H1 (cell line): Measurements from ENCODE around the gene SCGB1D4. TPM values are rescaled to one million over a fixed set of nuclear protein-coding genes. Genes with fewer than 3 reads are reported as not detected.

ENCODE experiments used
- CTCF ChIA-PET: fragments of 300-600 bp; sonication (Branson Sonifier 250); formaldehyde crosslinking; loops from one replicate; lab custom pipeline; 2021; ENCODE audit not compliant: partially characterized antibody; lab: Charles Lee
- POLR2A ChIA-PET: fragments of 300-600 bp; sonication (Branson Sonifier 250); formaldehyde crosslinking; loops from one replicate; lab custom pipeline; 2021; ENCODE audit warnings: inconsistent platforms; ENCODE audit not compliant: partially characterized antibody; lab: Charles Lee
- DNase-seq, 2 experiments: peaks; one replicate each; pipeline versions ENCODE4 v3.0.0 to v3.0.0-alpha.2; 2010 to 2022; ENCODE audit warnings: low spot score in 2 of 2, low read depth in 1 of 2, mixed read lengths in 1 of 2
- FAIRE-seq: peaks from 2 replicates; lab custom pipeline; 2011; peaks lifted over from hg19 to GRCh38; lab: Jason Lieb, UNC
- H2AFZ ChIP-seq: 2 replicates; pipeline ENCODE4 v1.8.1; 2012; ENCODE audit warnings: low read length, inconsistent platforms
- H2AK5ac ChIP-seq: 2 replicates; pipeline ENCODE4 v1.6.1; 2013; ENCODE audit warnings: low read depth, low read length
- H2BK120ac ChIP-seq: replicated peaks from 2 replicates; pipeline ENCODE3; 2013; ENCODE audit warnings: low read depth, low read length, inconsistent platforms
- H2BK12ac ChIP-seq: 2 replicates; pipeline ENCODE4 v1.6.1; 2013; ENCODE audit warnings: low read depth, low read length
- H2BK15ac ChIP-seq: 2 replicates; pipeline ENCODE4 v1.6.1; 2013; ENCODE audit warnings: low read length
- H2BK20ac ChIP-seq: 2 replicates; pipeline ENCODE4 v1.6.1; 2013; ENCODE audit warnings: low read length
- H2BK5ac ChIP-seq: 2 replicates; pipeline ENCODE4 v1.6.1; 2013; ENCODE audit warnings: low read depth, low read length
- H3K14ac ChIP-seq: 2 replicates; pipeline ENCODE4 v1.6.1; 2013; ENCODE audit warnings: inconsistent platforms; ENCODE audit not compliant: insufficient read length
- H3K18ac ChIP-seq: 2 replicates; pipeline ENCODE4 v1.6.1; 2013; ENCODE audit warnings: low read length; ENCODE audit errors: extremely low read depth
- H3K23ac ChIP-seq: 2 replicates; pipeline ENCODE4 v1.6.1; 2013; ENCODE audit warnings: inconsistent platforms; ENCODE audit not compliant: insufficient read length
- H3K23me2 ChIP-seq: 2 replicates; pipeline ENCODE4 v1.6.1; 2013; ENCODE audit warnings: low read depth, low read length
- H3K27ac ChIP-seq: 2 replicates; pipeline ENCODE4 v1.6.1; 2011; ENCODE audit warnings: low read depth, low read length, inconsistent platforms
- H3K27me3 ChIP-seq, 4 experiments: replicated peaks in 1 of 4; 1 replicate in 1 of 4; 2 replicates in 3 of 4; pipeline versions ENCODE4 v1.6.1 to v1.8.1; 2011 to 2013; ENCODE audit warnings: low read length in 3 of 4, mild to moderate bottlenecking in 3 of 4, inconsistent platforms in 2 of 4, mixed read lengths in 2 of 4, moderate library complexity in 1 of 4; ENCODE audit not compliant: control insufficient read depth in 3 of 4, insufficient read depth in 3 of 4; ENCODE audit errors: extremely low read depth in 1 of 4
- H3K36me3 ChIP-seq, 4 experiments: 2 replicates each; pipeline versions ENCODE4 v1.6.1 to v1.8.1; 2011 to 2013; ENCODE audit warnings: mild to moderate bottlenecking in 4 of 4, low read length in 3 of 4, moderate library complexity in 2 of 4, control low read depth in 1 of 4, inconsistent platforms in 1 of 4; ENCODE audit not compliant: insufficient read depth in 4 of 4, control insufficient read depth in 2 of 4
- H3K4ac ChIP-seq: replicated peaks from 2 replicates; pipeline ENCODE3; 2013; ENCODE audit warnings: low read length, low read depth, mixed read lengths, inconsistent platforms; ENCODE audit not compliant: insufficient read length
- H3K4me1 ChIP-seq, 4 experiments: replicated peaks in 1 of 4; 1 replicate in 1 of 4; 2 replicates in 3 of 4; pipeline versions ENCODE4 v1.6.1 to v1.8.1; 2011 to 2013; ENCODE audit warnings: low read length in 3 of 4, inconsistent platforms in 2 of 4, mixed read lengths in 1 of 4; ENCODE audit not compliant: insufficient read depth in 4 of 4, control insufficient read depth in 3 of 4
- H3K4me2 ChIP-seq, 2 experiments: 2 replicates each; pipeline versions ENCODE4 v1.6.1 to v1.8.1; 2011 to 2013; ENCODE audit warnings: low read depth in 2 of 2, low read length in 2 of 2, control low read depth in 1 of 2, inconsistent platforms in 1 of 2, mild to moderate bottlenecking in 1 of 2; ENCODE audit not compliant: insufficient read depth in 1 of 2
- H3K4me3 ChIP-seq, 4 experiments: fragments of 200-600, 300-600 bp in 1 of 4; sonication (generic), shearing (Covaris generic), sonication (Bioruptor Twin) in 1 of 4; 2 replicates each; pipeline versions ENCODE4 v1.5.1 to v1.8.1; 2011 to 2016; ENCODE audit warnings: low read length in 4 of 4, low read depth in 3 of 4, control low read depth in 2 of 4, inconsistent platforms in 2 of 4, mild to moderate bottlenecking in 2 of 4, mixed read lengths in 1 of 4, moderate library complexity in 1 of 4; ENCODE audit not compliant: insufficient read depth in 2 of 4; ENCODE audit errors: extremely low read depth in 1 of 4
- H3K56ac ChIP-seq: replicated peaks from 2 replicates; pipeline ENCODE3; 2013; ENCODE audit warnings: low read depth, mild to moderate bottlenecking, mixed read lengths, low read length, inconsistent platforms; ENCODE audit not compliant: insufficient read length
- H3K79me1 ChIP-seq: 2 replicates; pipeline ENCODE4 v1.6.1; 2013; ENCODE audit warnings: low read depth, low read length, control low read depth
- H3K79me2 ChIP-seq, 2 experiments: 2 replicates each; pipeline versions ENCODE4 v1.6.1 to v1.8.1; 2012 to 2013; ENCODE audit warnings: low read length in 2 of 2, mild to moderate bottlenecking in 2 of 2, inconsistent platforms in 1 of 2; ENCODE audit not compliant: insufficient read depth in 2 of 2, control insufficient read depth in 1 of 2
- H3K9ac ChIP-seq, 4 experiments: replicated peaks in 1 of 4; 1 replicate in 1 of 4; 2 replicates in 3 of 4; pipeline versions ENCODE4 v1.6.1 to v1.8.1; 2011 to 2013; ENCODE audit warnings: low read depth in 3 of 4, low read length in 3 of 4, control low read depth in 2 of 4, mild to moderate bottlenecking in 2 of 4, moderate library complexity in 2 of 4, inconsistent platforms in 1 of 4; ENCODE audit errors: extremely low read depth in 1 of 4
- H3K9me3 ChIP-seq, 2 experiments: 2 replicates each; pipeline versions ENCODE4 v1.6.1 to v1.8.1; 2012 to 2013; ENCODE audit warnings: mild to moderate bottlenecking in 2 of 2, moderate library complexity in 2 of 2, control low read depth in 1 of 2, inconsistent platforms in 1 of 2, low read depth in 1 of 2, low read length in 1 of 2, mixed read lengths in 1 of 2; ENCODE audit not compliant: insufficient read depth in 2 of 2
- H4K20me1 ChIP-seq, 2 experiments: replicated peaks in 1 of 2; 2 replicates each; pipeline versions ENCODE3 to v1.8.1; 2011 to 2013; ENCODE audit warnings: inconsistent platforms in 2 of 2, low read length in 2 of 2, mild to moderate bottlenecking in 1 of 2; ENCODE audit not compliant: insufficient read depth in 2 of 2, control insufficient read depth in 1 of 2
- H4K5ac ChIP-seq: 2 replicates; pipeline ENCODE4 v1.6.1; 2013; ENCODE audit warnings: low read length, low read depth, mixed read lengths, inconsistent platforms; ENCODE audit not compliant: insufficient read length
- H4K8ac ChIP-seq: 2 replicates; pipeline ENCODE4 v1.8.0; 2013; ENCODE audit warnings: mild to moderate bottlenecking, moderate library complexity, low read length, inconsistent platforms; ENCODE audit not compliant: insufficient read depth; ENCODE audit errors: extremely low read depth
- H4K91ac ChIP-seq: replicated peaks from 2 replicates; pipeline ENCODE3; 2013; ENCODE audit warnings: low read length, mixed read lengths, inconsistent platforms; ENCODE audit not compliant: insufficient read length
- ASH2L ChIP-seq: fragments of 200-600, 300-600 bp; sonication (generic); IDR thresholded peaks from one replicate; pipeline ENCODE4 v1.7.1; 2017; ENCODE audit warnings: low read length
- CEBPB ChIP-seq: IDR thresholded peaks from 2 replicates; pipeline ENCODE4 v1.6.1; 2012; ENCODE audit warnings: low read depth, low read length
- FOSL1 ChIP-seq: IDR thresholded peaks from 2 replicates; pipeline ENCODE4 v1.6.1; 2011; ENCODE audit warnings: mild to moderate bottlenecking, low read depth, low read length, moderate library complexity; ENCODE audit not compliant: insufficient read depth
- GTF2F1 ChIP-seq: IDR thresholded peaks from 2 replicates; pipeline ENCODE4 v1.6.1; 2012; ENCODE audit warnings: low read depth, low read length, improper control_type of control experiment, borderline replicate concordance
- HDAC6 ChIP-seq: IDR thresholded peaks from one replicate; pipeline ENCODE4 v1.7.1; 2012; ENCODE audit warnings: low read depth, mild to moderate bottlenecking, inconsistent platforms, low read length, moderate library complexity
- JUN ChIP-seq: IDR thresholded peaks from 2 replicates; pipeline ENCODE4 v1.6.1; 2011; ENCODE audit warnings: low read depth, mild to moderate bottlenecking, improper control_type of control experiment, low read length
- KDM5A ChIP-seq: fragments of 200-600 bp; IDR thresholded peaks from 2 replicates; pipeline ENCODE4 v1.7.1; 2012; ENCODE audit warnings: mild to moderate bottlenecking, low read length, inconsistent platforms, mixed read lengths
- PHF8 ChIP-seq: fragments of 200-600 bp; sonication (generic); conservative IDR thresholded peaks from 2 replicates; pipeline ENCODE4 v1.7.1; 2012; ENCODE audit warnings: low read depth, mild to moderate bottlenecking, inconsistent platforms, low read length, moderate library complexity
- SIRT6 ChIP-seq: IDR thresholded peaks from one replicate; pipeline ENCODE4 v1.7.1; 2012; ENCODE audit warnings: low read length, inconsistent platforms
- TAF7 ChIP-seq: optimal IDR thresholded peaks from 2 replicates; pipeline ENCODE3; 2011; ENCODE audit warnings: low read depth, mild to moderate bottlenecking, inconsistent platforms, low read length, moderate library complexity, borderline replicate concordance
- TCF12 ChIP-seq: IDR thresholded peaks from 2 replicates; pipeline ENCODE4 v1.6.1; 2011; ENCODE audit warnings: low read depth, mild to moderate bottlenecking, low read length
- YY1 ChIP-seq: IDR thresholded peaks from 2 replicates; pipeline ENCODE4 v1.6.1; 2011; ENCODE audit warnings: low read depth, mild to moderate bottlenecking, low read length
- ZNF274 ChIP-seq: IDR thresholded peaks from 2 replicates; pipeline ENCODE4 v1.7.0; 2012; ENCODE audit warnings: low read length, borderline replicate concordance; ENCODE audit errors: extremely low read depth
- polyA plus RNA-seq, 7 experiments: library from polyadenylated mRNA; depleted of rRNA in 3 of 7; stranded (reverse) in 5 of 7; unstranded in 2 of 7; fragments of >200 nt in 5 of 7; fragments of 200-250 nt in 2 of 7; gene quantifications; 1 replicate in 5 of 7; 2 replicates in 1 of 7; 4 replicates in 1 of 7; pipeline versions ENCODE4 v1.2.1 to v1.2.3, GENCODE V29; 2011 to 2013; ENCODE audit warnings: missing spikeins in 2 of 7, mixed read lengths in 2 of 7
- total RNA-seq: library from RNA; stranded (reverse); fragmentation: NEBNext Ultra II Directional; extraction: Animal tissue kit (Norgen Biotek cat#: 25700); gene quantifications from 2 replicates; pipeline ENCODE4 v1.2.1, GENCODE V29; 2021
- TF ChIP-seq, protein P1 (sequence below), 3 experiments: IDR thresholded peaks; 1 replicate in 2 of 3; 2 replicates in 1 of 3; pipeline versions ENCODE4 v1.5.1 to v1.6.1; 2011; ENCODE audit warnings: low read length in 3 of 3, mild to moderate bottlenecking in 3 of 3, inconsistent platforms in 2 of 3, low read depth in 1 of 3, moderate library complexity in 1 of 3; ENCODE audit not compliant: insufficient read depth in 1 of 3; ENCODE audit errors: control extremely low read depth in 1 of 3

The SCGB1D4 gene
- total and polyA plus RNA-seq, 2 of the 8 experiments (the other 6 are each of a cell fraction or from before 2014, with no cell fraction given) = not detected

DNA sequence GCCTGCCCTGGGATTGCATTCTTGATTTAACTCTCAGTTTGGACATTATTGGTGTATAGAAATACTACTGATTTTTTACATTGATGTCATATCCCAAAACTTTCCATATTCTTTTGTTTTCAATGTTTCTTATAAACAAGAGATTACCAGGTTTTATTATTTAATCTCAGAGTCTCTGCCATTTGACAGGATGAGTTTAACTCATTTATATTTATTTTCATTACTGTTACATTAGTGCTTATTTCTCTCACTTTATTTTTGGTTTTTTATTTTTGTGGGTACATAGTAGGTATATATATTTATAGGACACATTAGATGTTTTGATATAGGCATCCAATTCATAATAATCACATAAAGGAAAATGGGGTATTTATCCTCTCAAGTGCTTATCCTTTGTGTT is 9.1 kb upstream of the SCGB1D4 start:
- no peaks in the 10 kb centered on the region for H3K23me2 ChIP-seq
- H4K91ac ChIP-seq = no peak overlapping the region
- no peak overlapping the region for H3K4ac ChIP-seq
- CTCF ChIA-PET = interaction anchor here (0.9 kb wide), 1 partner anchor 60 kb away, joined by 3 read pairs; no protein-coding TSS in a partner anchor
- POLR2A ChIA-PET = no interaction called here
- H3K27ac ChIP-seq = no peak overlapping the region
- no peak overlapping the region for H2BK120ac ChIP-seq
- no peaks in the 10 kb centered on the region for H3K9me3 ChIP-seq
- no peak overlapping the region for H3K23ac ChIP-seq
- FAIRE-seq = no peak
- no peak overlapping the region for H3K9ac ChIP-seq
- no peak overlapping the region for H2BK15ac ChIP-seq
- H3K14ac ChIP-seq = no peak overlapping the region
- no peak overlapping the region for H3K4me3 ChIP-seq
- H2BK5ac ChIP-seq = no peak overlapping the region
- no peak overlapping the region for H4K5ac ChIP-seq
- no peaks in the 10 kb centered on the region for H3K79me1 ChIP-seq
- H2BK12ac ChIP-seq = no peak overlapping the region
- DNase-seq = no peak
- no peak overlapping the region for H3K18ac ChIP-seq
- no peaks in the 10 kb centered on the region for H3K27me3 ChIP-seq
- no peak overlapping the region for H3K4me2 ChIP-seq
- peaks cover 0 to 2% (median 0%) of the 10 kb centered on the region in 4 experiments; a peak in 3 of 7 replicates for H3K4me1 ChIP-seq
- H2BK20ac ChIP-seq = no peak overlapping the region
- H2AFZ ChIP-seq = no peak overlapping the region
- no peak overlapping the region for H4K8ac ChIP-seq
- H3K36me3 ChIP-seq = no peaks in the 10 kb centered on the region
- no peaks in the 10 kb centered on the region for H3K79me2 ChIP-seq
- H4K20me1 ChIP-seq = no peaks in the 10 kb centered on the region
- no peak overlapping the region for H3K56ac ChIP-seq
- H2AK5ac ChIP-seq = no peak overlapping the region
- TF ChIP-seq ZNF274 (no peak), ASH2L (no peak), FOSL1 (no peak), SIRT6 (no peak), KDM5A (no peak), JUN (no peak), PHF8 (no peak), CEBPB (no peak), TAF7 (no peak), YY1 (no peak), TCF12 (no peak), GTF2F1 (no peak), HDAC6 (no peak)
- TF ChIP-seq, protein P1, sequence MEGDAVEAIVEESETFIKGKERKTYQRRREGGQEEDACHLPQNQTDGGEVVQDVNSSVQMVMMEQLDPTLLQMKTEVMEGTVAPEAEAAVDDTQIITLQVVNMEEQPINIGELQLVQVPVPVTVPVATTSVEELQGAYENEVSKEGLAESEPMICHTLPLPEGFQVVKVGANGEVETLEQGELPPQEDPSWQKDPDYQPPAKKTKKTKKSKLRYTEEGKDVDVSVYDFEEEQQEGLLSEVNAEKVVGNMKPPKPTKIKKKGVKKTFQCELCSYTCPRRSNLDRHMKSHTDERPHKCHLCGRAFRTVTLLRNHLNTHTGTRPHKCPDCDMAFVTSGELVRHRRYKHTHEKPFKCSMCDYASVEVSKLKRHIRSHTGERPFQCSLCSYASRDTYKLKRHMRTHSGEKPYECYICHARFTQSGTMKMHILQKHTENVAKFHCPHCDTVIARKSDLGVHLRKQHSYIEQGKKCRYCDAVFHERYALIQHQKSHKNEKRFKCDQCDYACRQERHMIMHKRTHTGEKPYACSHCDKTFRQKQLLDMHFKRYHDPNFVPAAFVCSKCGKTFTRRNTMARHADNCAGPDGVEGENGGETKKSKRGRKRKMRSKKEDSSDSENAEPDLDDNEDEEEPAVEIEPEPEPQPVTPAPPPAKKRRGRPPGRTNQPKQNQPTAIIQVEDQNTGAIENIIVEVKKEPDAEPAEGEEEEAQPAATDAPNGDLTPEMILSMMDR (IDR thresholded peaks at IDR 0.05; ENCODE audit: control extremely low read depth in 1 of 3, insufficient read depth in 1 of 3, low read depth in 1 of 3, low read length in 3 of 3) = no peak
